Neutrophil (primary cell): ENCODE data around the gene NPC1L1.

Source experiments
- H3K27ac ChIP-seq: fragments of 200-600 bp; sonication (generic); 2 replicates; pipeline ENCODE4 v1.5.1; 2016; ENCODE audit warnings: mild to moderate bottlenecking, moderate library complexity
- H3K27me3 ChIP-seq: fragments of 200-600 bp; sonication (generic); 2 replicates; pipeline ENCODE4 v1.6.0; 2016; ENCODE audit warnings: mild to moderate bottlenecking
- H3K36me3 ChIP-seq: fragments of 200-600 bp; sonication (generic); 2 replicates; pipeline ENCODE4 v1.5.1; 2017
- H3K4me1 ChIP-seq, 2 experiments: fragments of 200-600 bp in 1 of 2; sonication (generic) in 1 of 2; 1 replicate in 1 of 2; 2 replicates in 1 of 2; pipeline versions ENCODE4 v1.5.1 to v1.6.1; 2013 to 2016; ENCODE audit warnings: low read depth in 1 of 2, low read length in 1 of 2, mild to moderate bottlenecking in 1 of 2, moderate library complexity in 1 of 2; ENCODE audit not compliant: control insufficient read depth in 1 of 2, insufficient read depth in 1 of 2
- H3K4me3 ChIP-seq, 2 experiments: fragments of 200-600 bp in 1 of 2; sonication (generic) in 1 of 2; 1 replicate in 1 of 2; 2 replicates in 1 of 2; pipeline ENCODE4 v1.5.1; 2013 to 2016; ENCODE audit warnings: low read depth in 1 of 2, low read length in 1 of 2, mild to moderate bottlenecking in 1 of 2, moderate library complexity in 1 of 2
- H3K9me3 ChIP-seq: fragments of 200-600 bp; sonication (generic); 2 replicates; pipeline ENCODE4 v1.5.1; 2016
- CTCF ChIP-seq: fragments of 200-600 bp; sonication (generic); IDR thresholded peaks from 2 replicates; pipeline ENCODE4 v1.5.1; 2016; ENCODE audit warnings: antibody characterized with exemption

Gene NPC1L1

GRCh38 chr7:44470135-44470479 lies 71.0 kb downstream of the NPC1L1 start:
- Histone ChIP-seq H3K27ac (no peak overlapping the region), H3K9me3 (no peaks in the 10 kb centered on the region), H3K27me3 (no peaks in the 10 kb centered on the region), H3K36me3 (peaks cover 7% of the 10 kb centered on the region), H3K4me3 (no peak overlapping the region), H3K4me1 (peaks cover 13 to 16% of the 10 kb centered on the region in 2 experiments)
- no peak for TF ChIP-seq CTCF

- Histone ChIP-seq H3K9me3 (no peaks in the 10 kb centered on the region), H3K36me3 (peaks cover 5% of the 10 kb centered on the region), H3K27me3 (no peaks in the 10 kb centered on the region), H3K4me3 (no peak overlapping the region), H3K27ac (peak overlapping the region; percentile 66), H3K4me1 (peaks cover 13 to 16% of the 10 kb centered on the region in 2 experiments)
- no peak for TF ChIP-seq CTCF
Measured at GRCh38 chr7:44469461-44470134, 71.5 kb downstream of the NPC1L1 start.

- no peak overlapping the region for H3K27ac ChIP-seq
- no peak for TF ChIP-seq CTCF
- peaks cover 3% of the 10 kb centered on the region for H3K36me3 ChIP-seq
- no peaks in the 10 kb centered on the region for H3K9me3 ChIP-seq
- no peak overlapping the region for H3K4me3 ChIP-seq
- peaks cover 13 to 16% of the 10 kb centered on the region in 2 experiments for H3K4me1 ChIP-seq
- no peaks in the 10 kb centered on the region for H3K27me3 ChIP-seq
Measured at GRCh38 chr7:44467217-44467548, 73.9 kb downstream of the NPC1L1 start.

- H3K4me1 ChIP-seq = peaks cover 13 to 16% of the 10 kb centered on the region in 2 experiments
- TF ChIP-seq CTCF = no peak
- H3K27me3 ChIP-seq = no peaks in the 10 kb centered on the region
- peaks cover 3% of the 10 kb centered on the region for H3K36me3 ChIP-seq
- H3K27ac ChIP-seq = no peak overlapping the region
- no peaks in the 10 kb centered on the region for H3K9me3 ChIP-seq
- H3K4me3 ChIP-seq = no peak overlapping the region
Measured at GRCh38 chr7:44466300-44467216, 74.6 kb downstream of the NPC1L1 start.

- H3K9me3 ChIP-seq = no peaks in the 10 kb centered on the region
- no peaks in the 10 kb centered on the region for H3K36me3 ChIP-seq
- H3K27ac ChIP-seq = no peak overlapping the region
- no peak overlapping the region for H3K4me3 ChIP-seq
- no peak for TF ChIP-seq CTCF
- H3K27me3 ChIP-seq = no peaks in the 10 kb centered on the region
- peaks cover 13 to 16% of the 10 kb centered on the region in 2 experiments for H3K4me1 ChIP-seq
Measured at GRCh38 chr7:44465490-44465889, 75.6 kb downstream of the NPC1L1 start.
